B cell (primary cell): ENCODE measurements around the gene ZNF518B.

ENCODE experiments used
- CTCF ChIP-seq: fragments of 200-600 bp; IDR thresholded peaks from one replicate; pipeline ENCODE4 v1.8.0; 2022; ENCODE audit warnings: antibody characterized with exemption, mild to moderate bottlenecking
- EZH2 ChIP-seq: IDR thresholded peaks from 2 replicates; pipeline ENCODE4 v1.6.1; 2012; ENCODE audit warnings: borderline replicate concordance, low read depth, mild to moderate bottlenecking, moderate library complexity, low read length; ENCODE audit not compliant: insufficient read depth, poor library complexity, severe bottlenecking

- TF ChIP-seq CTCF = no peak
- no peak for TF ChIP-seq EZH2
These were observed 2.1 kb upstream of the ZNF518B start for GRCh38 chr4:10459305-10459704.
